SKM-1 treated with dmso at 0.1 percent for 144 hours (cell line): ENCODE results near the gene SBF2.
"Not testable (repeated sequence)": the region's sequence is repeated elsewhere in the genome, so short reads cannot be mapped to it uniquely, and the experiment has no call there.

Experiments
- DNase-seq: peaks from one replicate; lab custom pipeline; 2025; ENCODE audit not compliant: unreplicated experiment; lab: John Stamatoyannopoulos, UW

The SBF2 gene

DNA sequence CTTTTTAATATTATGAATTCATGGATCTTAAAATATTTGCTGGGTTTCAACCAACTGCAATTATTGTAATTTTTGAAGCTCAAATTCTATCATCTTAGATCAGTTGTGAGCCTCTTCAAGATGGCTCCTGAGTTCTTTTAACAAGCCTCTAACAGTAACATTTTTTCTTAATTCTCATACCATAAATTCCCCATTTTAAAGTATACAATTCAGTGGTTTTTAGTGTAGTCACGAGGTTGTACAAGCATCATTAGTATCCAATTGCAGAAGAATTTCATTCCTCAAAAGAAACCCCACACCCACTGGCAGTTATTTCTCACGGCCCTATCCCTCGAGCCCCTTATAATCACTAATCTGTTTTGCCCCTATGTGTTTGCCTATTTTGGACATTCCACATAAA, 270.8 kb downstream of the SBF2 start:
- DNase-seq = no peak

DNA sequence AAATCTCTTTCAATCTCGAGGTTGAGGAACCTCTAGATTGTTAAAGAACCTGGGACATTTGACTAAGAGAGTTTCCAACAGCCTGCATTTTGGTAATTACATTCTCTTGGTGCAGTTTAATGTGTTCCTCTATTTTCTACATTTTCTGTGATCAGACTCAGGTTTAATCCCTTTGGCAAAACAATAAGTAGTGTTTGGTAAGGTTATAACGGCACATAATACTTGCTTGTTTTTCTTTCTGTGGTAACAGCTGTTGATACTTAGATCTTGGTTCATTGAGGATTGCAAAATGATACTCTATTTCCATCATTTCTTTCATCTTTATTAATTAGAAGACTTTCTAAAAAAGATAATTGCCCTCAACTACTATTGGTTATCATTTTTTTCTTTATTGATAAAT, 271.3 kb downstream of the SBF2 start:
- DNase-seq = no peak

DNA sequence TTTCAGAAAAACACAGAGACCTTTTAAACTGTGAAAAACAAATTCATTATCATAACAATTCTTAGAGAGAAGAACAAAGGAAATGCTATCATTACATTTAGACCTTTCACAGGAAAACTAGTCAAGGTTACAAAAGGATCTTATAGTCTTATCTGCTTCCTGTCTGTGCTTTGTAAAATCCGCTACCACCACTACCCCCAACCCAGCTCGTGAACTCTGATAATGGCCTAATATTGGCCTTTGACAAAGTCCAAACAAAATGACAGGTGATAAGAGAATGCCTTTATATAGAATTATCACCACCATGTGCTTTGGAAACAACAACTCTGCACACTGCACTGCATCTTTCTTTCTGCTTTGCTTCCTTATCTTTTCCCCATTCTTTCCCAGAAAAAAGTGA, 272.5 kb downstream of the SBF2 start:
- no peak for DNase-seq

DNA sequence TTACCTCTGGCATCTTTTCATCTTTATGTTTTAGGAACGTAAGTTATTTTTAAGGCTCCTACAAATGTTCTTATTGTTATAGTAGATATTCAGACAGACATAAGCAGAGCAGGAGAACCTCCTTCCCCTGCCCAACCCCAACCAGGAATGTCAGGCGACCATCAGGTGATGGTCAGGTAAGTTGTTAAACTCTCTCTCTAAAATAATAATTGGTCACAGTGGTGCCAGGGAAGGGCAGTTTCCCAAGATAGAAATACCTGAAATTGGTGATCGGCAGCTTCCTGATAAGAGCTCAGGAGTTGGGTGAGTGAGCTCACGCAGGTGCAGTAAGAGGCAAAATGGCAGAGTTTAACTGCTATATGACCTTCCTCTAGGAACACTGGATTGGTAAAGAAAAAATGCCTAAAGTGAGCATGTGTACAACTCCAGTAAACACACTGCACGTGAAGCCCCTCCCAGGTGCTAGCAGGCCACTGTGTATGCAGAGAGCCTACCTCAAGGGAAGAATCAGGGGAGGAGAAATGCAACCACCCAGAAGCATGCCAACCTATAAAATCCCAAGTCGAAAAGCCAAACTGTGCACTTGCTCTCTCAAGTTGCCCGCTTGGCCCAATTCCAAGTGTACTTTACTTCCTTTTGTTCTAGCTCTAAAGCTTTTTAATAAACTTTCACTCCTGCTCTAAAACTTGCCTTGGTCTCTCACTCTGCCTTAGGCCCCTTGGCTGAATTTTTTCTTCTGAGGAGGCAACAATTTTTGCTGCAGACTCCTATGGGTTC, 273.9 kb downstream of the SBF2 start:
- DNase-seq = no peak

DNA sequence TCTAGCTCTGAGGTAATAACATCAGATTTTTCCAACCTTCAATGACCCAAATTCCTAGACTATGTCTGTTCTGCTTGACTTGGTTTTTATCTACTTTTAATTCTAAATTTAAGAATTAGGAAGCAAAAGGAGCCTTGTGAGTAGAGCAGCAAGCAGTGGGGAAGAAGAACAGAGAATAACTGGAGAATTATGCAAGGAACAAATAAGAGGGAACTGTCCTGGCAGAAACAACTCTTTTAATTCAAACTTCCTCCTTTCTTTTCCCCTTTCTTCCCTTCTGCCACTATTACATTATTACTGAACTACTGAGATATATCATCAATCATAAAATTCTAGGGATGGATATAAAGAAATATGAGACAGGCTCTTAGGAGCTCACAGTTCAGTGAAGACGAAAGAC, 276.1 kb downstream of the SBF2 start:
- DNase-seq = peak; percentile 51

DNA sequence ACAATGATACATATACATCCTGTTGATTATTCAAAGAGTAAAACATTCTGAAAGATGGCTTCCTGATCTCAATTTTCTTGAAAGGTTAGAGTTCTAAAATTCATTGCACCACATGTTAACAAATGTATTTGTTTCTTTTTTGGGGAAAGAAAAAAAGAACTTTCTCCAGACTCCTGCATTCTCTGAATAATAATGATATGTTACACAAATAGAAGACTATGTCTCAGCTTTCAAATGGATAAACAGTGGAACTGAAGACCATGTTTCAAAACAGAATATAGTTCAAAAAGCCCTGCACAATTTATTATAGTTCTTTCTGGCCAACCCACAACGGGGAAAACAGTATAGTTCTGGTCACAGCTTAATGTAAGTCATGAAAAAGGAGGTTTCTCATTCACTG, 277.0 kb downstream of the SBF2 start:
- DNase-seq = no peak

DNA sequence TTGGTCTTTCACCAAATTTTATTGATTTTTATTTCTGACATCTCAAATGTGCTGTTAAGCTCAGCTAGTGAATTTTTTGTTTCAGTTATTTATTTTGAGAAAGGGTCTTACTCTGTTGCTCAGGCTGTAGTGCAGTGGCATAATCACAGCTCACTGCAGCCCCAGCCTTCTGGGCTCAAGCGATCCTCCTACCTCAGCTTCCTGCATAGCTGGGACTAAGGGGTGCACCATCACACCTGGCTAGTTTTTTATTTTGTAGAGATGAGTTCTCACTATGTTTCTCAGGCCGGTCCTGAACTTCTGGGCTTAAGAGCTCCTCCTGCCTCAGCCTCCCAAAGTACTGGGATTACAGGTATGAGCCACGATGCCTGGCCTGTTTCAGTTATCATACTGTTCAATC, 282.0 kb downstream of the SBF2 start:
- no peak for DNase-seq

DNA sequence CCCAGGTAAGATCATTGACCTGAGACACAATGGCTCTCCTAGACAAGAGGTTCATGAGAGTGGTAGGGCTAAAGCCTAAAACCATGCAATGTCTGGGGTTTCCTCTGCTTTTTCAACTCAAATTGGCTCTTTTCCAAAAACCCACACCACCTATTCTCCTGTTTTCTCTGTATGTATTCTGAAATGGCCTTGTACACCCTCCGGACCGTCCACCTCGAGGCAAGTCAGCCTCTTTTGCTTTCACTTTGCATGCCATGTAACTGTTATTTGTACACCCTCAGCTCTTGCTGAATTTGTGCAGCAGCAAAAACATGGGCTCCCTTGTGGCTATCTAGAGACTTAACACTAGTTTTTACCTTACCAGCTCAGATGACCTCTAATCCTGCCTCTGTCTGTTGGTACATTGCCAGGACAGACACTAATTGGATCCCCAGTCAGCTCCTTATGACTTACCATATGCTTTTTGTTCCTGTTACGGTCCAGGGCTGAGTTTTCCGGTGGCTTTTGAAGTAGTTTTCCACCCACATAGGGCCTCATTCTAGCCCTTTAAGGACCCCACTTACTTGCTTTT, 288.0 kb downstream of the SBF2 start:
- no peak for DNase-seq

DNA sequence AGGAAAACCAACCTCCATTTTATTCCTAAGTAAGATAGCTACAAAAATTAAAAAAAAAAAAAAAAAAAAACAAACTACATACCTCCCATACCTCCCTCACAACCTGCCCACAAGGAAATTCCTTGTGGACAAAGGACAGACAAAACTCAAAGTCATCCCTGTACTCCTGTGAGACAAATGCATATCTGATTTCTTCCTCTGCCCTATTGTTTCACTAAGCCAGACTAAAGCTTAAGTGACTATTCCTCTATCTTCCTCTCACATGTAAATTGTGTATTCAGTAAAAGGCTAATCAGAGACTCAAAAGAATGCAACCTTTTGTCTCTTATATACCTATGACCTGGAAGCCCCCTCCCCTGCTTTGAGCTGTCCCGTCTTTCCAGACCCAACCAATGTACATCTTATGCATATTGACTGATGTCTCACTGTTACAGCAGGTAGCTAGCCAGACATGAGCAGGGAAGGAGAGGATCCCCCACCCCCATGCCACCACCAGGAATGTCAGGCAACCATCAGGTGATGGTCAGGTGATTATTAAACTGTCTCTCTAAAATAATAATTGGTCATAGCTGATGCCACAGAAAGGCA, 289.4 kb downstream of the SBF2 start:
- no peak for DNase-seq

DNA sequence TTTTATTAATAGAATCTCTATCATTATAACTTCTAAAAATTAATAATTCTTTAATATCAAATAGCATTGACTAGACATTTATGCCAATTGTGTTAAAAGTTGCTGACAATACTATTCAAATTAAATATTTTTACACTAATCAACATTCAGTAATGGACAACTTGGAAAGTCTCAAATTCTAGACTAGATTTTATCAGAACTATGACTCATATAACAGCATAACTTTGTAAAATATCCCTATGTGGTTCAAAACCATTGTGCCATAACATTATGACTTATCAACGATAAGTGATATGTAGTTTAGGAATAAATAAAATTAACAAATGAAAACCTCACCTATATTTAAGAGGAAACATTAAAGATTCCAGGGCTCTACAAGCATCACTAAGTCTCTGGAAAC, 291.8 kb downstream of the SBF2 start:
- no peak for DNase-seq

DNA sequence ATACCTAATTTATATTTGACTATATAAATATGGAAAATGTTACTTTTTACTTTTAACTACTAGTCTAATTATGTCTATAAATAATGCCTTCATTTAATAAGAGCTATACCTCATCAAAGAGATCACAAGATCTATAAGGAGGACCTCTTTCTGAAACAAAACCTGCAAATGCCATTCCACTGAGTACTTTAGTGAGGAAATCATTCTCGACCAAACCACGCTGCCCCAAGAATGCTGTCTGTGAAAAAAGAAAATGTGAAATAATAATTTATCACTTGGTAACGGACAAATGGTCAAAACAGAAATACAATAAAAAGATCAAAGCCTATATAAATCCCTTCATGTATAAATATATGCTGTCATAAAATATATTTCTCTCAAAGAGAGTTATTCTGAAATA, 301.7 kb downstream of the SBF2 start:
- no peak for DNase-seq

DNA sequence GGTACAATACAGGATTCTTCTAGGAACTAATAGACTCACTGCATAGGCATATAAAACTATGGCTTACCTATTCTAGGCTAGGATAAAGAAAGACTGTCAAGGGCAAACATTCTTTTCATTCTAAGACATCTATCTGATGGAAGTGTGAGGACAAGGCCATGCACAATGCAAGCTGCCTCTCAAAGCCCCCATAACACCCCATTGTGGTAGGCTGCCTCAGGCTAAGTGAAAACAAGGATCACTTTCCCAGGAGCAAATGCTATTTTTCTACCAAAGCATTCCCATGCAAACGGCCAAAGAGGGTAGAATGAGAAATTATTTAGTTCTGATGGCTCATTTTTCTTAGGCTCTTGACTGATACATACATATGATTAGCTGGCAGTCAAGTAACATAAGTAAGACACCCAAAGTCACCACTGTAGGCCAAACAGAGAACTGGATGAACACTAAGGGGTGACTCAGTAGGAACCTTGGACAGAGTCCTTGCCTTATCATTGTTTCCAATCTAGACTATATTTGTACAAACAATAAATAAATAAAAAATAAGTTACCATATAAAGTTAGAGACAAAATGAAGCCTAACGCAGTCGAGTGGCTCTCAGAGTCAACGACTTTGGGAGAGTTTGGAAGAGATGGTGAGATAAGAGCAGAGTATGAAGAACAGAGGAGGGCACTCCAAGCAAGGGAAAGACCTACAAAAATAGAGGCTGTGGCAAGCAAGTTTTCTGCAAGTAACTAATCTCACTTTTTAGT, 303.6 kb downstream of the SBF2 start:
- DNase-seq = no peak

DNA sequence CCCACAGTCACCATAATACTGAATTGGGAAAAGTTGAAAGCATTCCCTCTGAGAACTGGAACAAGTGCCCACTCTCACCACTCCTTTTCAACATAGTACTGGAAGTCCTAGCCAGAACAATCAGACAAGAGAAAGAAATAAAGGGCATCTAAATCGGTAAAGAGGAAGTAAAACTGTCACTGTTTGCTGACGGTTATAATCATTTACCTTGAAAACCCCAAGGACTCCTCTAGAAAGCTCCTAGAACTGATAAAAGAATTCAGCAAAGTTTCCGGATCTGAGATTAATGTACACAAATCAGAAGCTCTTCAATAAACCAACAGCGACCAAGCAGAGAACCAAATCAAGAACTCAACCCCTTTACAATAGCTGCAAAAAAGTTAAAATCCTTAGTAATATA, 306.7 kb downstream of the SBF2 start:
- DNase-seq = not testable (repeated sequence)

DNA sequence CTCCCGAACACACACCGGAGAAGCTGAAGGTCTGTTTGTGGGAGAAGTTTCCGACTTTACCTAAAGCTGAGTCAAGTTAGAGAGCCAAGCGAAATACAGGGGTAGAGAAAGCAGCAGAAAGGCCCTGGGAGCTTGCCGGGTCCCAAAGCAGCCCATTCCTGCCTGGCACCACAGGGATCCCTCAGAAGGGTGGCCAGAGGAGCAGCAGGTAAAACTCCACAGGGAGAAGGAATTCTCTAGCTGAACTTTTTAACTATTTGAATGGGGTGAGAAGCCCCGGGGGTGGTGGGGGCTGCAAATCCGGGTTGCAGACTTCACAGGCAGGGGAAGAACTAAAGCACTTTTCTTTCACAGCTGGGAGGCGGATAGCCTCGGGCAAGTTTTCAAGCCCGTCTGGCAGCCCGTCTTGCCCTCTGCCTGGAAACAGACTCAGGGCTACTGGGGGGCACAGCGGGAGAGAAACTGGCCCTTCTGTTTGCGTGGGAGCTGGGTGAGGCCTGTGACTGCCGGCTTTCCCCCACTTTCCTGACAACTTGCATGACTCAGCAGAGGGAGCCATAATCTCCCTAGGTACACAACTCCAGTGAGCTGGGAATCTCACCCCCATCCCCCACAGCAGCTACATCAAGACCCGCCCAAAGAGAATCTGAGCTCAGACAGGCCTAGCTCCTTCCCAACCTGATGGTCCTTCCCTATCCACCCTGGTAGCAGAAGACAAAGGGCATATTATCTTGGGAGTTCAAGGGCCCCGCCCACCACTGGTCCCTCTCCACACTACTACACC, 311.0 kb downstream of the SBF2 start:
- DNase-seq = no peak

DNA sequence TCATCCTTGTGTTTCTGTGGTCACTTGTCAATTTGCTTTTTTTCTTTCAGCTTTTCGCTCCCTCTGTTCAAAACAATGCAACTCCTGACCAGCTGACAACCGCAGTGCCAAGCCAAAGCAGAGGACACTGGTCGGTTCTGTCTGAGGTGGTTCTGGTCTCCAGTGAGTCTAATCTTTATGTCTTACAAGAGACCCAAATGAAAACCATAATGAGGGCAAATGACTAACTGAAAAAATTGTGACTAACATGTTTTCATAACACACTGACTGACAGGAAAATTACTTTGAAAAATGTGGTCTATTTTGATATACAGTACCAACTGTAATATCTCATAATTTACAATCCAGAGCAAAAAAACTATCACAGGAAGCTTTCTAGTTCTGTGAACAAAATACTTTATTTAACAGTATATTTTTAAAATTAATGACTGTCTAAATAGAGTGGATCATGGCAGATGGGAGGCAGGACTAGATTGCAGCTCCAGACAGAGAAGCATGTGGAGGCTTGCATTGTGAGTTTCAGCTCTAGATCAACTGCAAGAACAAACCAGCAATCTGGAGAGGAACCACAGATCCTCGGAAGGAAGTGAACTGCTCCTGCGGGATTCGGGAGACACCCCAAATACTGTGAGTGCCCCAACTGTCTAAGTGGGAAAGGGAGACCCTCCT, 311.8 kb downstream of the SBF2 start:
- DNase-seq = no peak

DNA sequence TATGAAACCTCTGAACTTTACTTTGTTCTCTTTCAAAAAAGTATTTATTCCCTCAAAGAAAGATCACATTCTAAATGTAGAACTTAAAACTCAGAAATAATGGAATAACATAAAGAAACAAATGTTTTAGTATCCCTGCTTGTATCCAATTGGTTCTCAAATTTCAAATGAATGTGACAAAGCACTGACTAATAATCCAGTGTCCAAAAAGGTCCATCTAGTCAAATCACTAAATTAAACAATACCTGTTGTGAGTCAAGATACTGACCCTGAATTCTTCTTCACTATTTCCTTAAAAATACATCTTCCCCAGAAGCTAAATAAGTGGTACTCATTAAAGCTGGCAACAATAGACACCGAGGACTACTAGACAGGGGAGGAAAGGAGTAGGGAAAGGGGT, 313.1 kb downstream of the SBF2 start:
- no peak for DNase-seq

DNA sequence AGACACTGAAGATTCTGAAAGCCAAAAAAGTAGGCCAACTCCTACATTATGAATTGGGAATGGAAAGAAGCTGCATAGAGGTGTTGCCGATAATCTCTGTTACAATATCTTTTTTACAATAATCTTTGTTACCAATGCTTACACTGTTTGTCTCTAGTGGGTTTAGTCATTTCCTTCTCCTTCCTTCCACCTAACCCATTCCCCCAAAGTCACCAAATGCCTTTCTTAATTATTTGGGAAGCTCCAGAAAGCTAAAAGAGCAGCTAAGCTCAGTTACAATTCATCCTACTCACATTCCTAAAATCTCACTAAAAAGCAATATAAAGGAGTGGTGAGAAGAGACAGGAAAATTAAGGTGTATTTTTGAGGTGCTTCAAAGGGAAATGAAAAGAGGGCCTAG, 316.5 kb downstream of the SBF2 start:
- no peak for DNase-seq

DNA sequence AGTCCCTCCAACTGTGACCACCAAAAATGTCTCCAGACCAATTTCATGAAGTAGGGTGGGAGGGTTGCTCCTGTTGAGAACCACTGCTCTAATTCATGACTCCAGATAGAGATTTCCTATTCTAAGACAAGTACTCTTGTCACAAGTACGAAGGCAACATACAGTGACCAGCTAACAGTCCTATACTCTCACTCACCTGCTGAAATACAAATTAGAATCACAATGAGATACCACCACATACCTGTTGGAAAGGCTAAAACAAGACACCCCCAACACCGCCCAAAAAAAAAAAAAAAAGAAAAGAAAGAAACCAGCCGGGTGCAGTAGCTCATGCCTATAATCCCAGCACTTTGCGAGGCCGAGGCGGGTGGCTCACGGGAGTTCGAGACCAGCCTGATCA, 319.6 kb downstream of the SBF2 start:
- no peak for DNase-seq

DNA sequence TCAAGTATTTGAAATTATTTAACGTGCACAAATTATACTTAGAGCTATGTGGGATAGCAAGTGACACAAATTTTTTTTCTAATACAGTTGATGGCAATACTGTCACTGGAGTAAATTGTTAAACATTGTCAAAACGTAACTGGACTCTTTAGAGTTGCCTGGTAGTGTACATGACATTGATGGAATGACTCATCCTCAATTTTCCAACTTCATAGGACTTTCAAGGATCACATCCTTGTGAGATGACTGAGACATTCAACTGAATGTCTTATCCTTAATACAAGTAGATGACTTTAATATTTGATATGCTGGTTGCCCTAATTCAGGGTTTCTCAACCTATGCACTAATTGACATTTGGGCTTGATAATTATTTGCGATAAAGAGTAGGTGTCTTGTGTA, 320.1 kb downstream of the SBF2 start:
- DNase-seq = no peak

DNA sequence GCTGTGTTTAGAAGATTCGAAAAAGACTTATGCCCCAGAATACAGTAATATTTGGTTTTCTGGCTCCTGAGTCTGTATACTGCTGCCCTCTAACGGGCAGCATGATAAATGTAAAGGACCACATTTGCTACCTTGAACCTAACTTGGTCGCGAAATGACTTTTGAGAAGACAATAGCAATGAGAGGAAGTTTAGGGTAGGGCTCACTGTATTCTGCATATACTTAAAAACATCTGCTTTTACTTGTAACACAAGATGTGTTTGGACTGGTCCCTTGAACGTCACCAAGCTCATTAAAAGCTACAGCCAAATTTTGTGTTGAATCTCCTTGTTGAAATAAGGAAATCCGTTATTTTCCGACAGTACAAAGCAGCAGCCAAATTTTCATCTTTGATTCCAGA, 321.0 kb downstream of the SBF2 start:
- DNase-seq = no peak

DNA sequence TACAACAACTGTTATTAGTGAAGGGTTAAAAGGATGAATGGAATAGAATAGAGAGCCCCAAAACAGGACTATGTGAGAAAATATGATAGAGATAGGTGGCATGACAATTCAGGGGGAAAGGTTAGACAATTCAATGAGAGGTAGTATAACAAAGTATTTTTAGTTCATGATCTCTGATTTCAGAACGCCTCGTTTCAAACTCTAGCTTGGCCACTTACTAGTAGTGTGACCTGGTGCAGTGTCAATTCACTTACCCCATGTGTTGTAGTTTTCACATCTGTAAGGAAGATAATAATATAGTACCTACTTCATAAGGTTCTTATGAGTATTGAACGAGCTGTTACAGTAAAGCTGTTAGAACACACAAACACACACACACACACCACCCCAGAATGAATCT, 322.1 kb downstream of the SBF2 start:
- no peak for DNase-seq
